NB4 (cell line): ENCODE data around the gene SCNN1B.
"Not testable (repeated sequence)": the region's sequence is repeated elsewhere in the genome, so short reads cannot be mapped to it uniquely, and the experiment has no call there.

ENCODE experiments used
- DNase-seq: peaks from one replicate; pipeline ENCODE4 v3.0.0; 2010; ENCODE audit warnings: low read depth
- H3K4me3 ChIP-seq: one replicate; pipeline ENCODE4 v1.5.1; 2011; ENCODE audit warnings: mild to moderate bottlenecking, low read depth, low read length, moderate library complexity
- CTCF ChIP-seq: IDR thresholded peaks from one replicate; pipeline ENCODE4 v1.5.1; 2012; ENCODE audit warnings: low read depth, low read length
- MAX ChIP-seq: IDR thresholded peaks from 2 replicates; pipeline ENCODE4 v1.6.1; 2011; ENCODE audit warnings: low read depth, low read length
- MYC ChIP-seq: IDR thresholded peaks from 2 replicates; pipeline ENCODE4 v1.6.1; 2011; ENCODE audit warnings: low read depth, low read length
- POLR2A ChIP-seq: IDR thresholded peaks from 2 replicates; pipeline ENCODE4 v1.6.1; 2011; ENCODE audit warnings: mild to moderate bottlenecking; ENCODE audit not compliant: insufficient read length; ENCODE audit errors: extremely low read depth

SCNN1B gene

GRCh38 chr16:23385441-23385840 is 83.3 kb downstream of the SCNN1B start:
- no peak for DNase-seq
- no peak overlapping the region for H3K4me3 ChIP-seq
- TF ChIP-seq MYC (no peak), POLR2A (no peak), CTCF (no peak), MAX (no peak)

GRCh38 chr16:23387666-23388065 is 85.6 kb downstream of the SCNN1B start:
- no peak for TF ChIP-seq MYC
- TF ChIP-seq CTCF, result no peak
- TF ChIP-seq POLR2A, result no peak
- no peak for TF ChIP-seq MAX
- no peak for DNase-seq
- H3K4me3 ChIP-seq, result no peak overlapping the region

GRCh38 chr16:23388786-23389185 is 86.7 kb downstream of the SCNN1B start:
- DNase-seq, result no peak
- TF ChIP-seq POLR2A, result no peak
- no peak for TF ChIP-seq MAX
- TF ChIP-seq MYC, result no peak
- no peak for TF ChIP-seq CTCF
- no peak overlapping the region for H3K4me3 ChIP-seq

GRCh38 chr16:23389201-23389600 is 87.1 kb downstream of the SCNN1B start:
- H3K4me3 ChIP-seq, result no peak overlapping the region
- TF ChIP-seq MAX, result no peak
- no peak for TF ChIP-seq POLR2A
- no peak for TF ChIP-seq MYC
- no peak for TF ChIP-seq CTCF
- DNase-seq, result no peak

GRCh38 chr16:23389936-23390335 is 87.8 kb downstream of the SCNN1B start:
- not testable (repeated sequence) for H3K4me3 ChIP-seq, DNase-seq

GRCh38 chr16:23391381-23392222 is 89.5 kb downstream of the SCNN1B start:
- no peak for DNase-seq
- no peak overlapping the region for H3K4me3 ChIP-seq
- TF ChIP-seq MAX (no peak), MYC (no peak), POLR2A (no peak), CTCF (no peak)
